SHP77 treated with DMSO at 0.1 percent for 48 hours (cell line): ENCODE results near the gene MCIDAS.

Experiments used
- DNase-seq: peaks from one replicate; lab custom pipeline; 2025; lab: John Stamatoyannopoulos, UW

Gene MCIDAS

DNA sequence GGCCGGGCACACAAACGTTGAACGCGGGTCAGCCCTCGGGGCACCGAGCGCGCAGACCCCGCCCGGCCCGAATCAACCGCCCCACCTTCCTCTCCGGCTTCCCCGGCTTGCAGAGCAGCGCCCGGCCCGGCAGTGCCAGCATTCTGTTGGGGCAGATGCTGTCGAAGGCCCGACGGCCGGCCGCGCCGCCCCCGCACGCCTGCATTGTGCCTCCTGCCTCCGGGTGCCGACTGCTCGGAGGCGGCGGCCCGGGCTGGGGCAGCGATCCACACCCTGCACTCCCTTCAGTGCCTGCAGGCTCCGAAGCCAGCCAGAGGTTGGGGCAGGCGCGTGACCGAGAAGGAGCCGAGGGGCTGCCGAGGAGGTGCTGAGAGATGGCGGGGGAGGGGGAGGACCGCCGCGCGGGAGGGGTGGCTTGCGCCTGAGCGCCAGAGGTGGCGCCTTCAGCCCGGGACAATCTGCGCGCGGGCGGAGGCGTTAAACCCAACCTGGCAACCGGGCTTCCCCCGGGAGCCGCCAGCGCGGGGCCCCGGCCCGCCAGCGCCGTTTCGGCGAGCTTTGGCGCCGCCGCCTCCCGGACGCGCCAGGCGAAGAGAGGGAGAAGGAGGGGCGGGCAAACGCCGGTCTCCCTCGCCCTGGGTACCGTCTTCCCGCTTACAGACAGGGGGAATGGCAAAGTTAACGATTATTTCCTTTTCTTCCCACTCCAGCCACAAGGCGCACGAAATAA lies at the start of gene MCIDAS:
Gene MCIDAS, minus strand, starts transcription at position 382 of the 730 bp plus-strand sequence. Its CDS starts 177 bp downstream, at position 205.
- peak; percentile 40 for DNase-seq

DNA sequence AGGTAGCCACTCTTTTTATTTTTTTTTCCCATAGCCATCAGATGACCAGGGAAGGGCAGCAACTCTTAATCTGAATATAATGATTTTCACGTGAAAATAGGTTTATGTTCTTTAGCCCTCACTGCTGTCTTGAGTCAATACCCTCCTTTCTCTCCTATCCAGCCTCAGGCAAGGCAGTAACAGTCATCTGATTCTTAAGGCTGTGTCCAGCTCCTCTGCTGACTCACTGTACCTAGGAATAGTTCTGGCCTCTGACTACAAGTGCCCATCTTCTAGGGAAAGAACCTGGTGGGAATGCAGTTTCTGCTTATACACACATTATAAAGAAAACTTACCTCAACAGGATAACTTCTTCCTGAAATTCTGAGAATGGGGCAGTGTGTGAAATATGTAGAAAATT lies 49.7 kb upstream of the MCIDAS start:
- DNase-seq: no peak

DNA sequence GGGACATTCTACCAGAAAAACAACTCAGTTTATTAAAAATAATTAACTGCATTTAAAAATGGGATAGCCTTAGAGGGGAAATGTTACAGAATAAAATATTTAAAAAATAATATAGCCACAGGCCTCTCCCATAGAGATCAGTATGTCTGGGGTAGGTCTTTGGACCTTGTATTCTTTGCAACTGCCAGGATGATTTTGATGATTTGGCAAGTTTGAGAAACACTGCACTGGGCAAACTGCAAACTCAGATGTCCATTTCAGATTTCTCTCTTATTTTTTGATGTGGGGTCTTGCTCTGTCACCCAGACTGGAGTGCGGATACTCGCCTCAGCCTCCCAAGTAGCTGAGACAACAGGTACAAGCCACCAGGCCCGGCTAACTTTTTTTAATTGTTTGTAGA lies 31.2 kb upstream of the MCIDAS start:
- no peak for DNase-seq

DNA sequence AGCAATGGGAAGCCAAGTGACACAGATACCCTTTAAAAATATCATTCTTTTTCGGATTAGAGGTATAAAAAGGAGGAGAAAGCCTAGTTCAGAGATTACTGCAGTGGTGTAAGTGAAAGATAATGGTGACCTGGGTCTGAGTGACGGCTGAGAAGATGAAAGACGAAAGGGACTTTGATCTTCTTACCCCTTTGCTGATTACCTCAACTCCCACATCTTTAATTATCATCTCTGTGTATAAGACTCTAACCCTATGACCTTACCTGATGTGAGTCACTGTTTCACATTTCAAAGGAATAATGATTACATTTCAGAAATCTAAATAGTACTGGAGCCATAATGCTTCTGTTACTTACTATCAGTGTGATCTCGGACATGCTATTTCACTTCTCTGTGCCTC lies 27.7 kb upstream of the MCIDAS start:
- no peak for DNase-seq

DNA sequence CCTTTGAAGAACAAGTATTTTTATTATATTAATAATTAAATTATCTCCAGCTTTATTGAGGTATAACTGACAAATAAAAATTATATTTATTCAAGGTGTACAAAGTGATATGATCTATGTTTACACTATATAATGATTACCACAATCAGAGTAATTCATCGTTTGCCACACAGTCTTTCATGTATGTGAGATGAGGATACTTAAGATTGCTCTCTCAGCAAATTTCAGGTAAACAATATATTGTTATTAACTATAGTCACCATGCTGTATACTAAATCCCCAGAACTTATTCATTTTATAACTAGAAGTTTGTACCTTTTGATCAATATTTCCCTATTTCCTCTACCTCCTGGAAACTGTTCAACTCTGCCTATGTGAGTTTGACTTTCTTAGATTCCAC lies 22.9 kb upstream of the MCIDAS start:
- DNase-seq: no peak

DNA sequence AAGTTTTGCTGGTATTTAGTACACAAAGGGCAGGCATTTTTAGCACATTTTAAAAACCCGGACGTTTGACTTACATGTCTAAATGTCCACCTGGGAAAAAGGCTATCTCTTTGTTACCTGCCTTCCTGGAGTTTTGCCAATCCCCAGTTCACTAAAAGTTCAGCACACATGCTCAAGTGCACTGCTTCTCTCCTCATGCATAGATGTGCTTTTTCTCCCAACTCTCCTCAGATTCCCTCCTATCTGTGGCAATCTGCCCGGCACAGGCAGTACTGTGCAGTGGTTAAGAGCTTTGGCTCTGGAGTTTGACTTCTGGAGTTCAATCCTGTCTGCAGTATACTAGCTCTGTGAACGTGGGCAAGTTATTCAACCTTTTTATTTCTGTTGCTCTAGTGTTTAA lies 14.6 kb upstream of the MCIDAS start:
- DNase-seq: no peak

DNA sequence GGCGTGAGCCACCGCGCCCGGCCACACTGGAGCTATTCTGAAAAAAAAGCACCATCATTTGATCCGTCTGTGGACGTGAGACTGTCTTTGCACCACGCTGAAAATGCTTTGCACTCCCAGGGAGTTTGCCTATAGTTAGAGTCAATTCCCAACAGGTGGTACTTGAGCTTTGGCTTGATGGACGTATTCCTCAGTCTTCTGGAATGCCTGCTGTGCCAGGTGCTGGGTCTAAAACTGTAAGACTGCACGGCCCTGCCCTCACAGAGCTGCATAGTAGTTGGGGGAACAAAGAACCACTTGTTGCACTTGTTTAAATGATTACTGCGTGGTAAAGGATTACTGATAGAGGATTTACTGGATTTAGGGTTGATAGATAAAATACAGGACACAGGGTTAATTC lies 9.7 kb upstream of the MCIDAS start:
- DNase-seq: no peak

DNA sequence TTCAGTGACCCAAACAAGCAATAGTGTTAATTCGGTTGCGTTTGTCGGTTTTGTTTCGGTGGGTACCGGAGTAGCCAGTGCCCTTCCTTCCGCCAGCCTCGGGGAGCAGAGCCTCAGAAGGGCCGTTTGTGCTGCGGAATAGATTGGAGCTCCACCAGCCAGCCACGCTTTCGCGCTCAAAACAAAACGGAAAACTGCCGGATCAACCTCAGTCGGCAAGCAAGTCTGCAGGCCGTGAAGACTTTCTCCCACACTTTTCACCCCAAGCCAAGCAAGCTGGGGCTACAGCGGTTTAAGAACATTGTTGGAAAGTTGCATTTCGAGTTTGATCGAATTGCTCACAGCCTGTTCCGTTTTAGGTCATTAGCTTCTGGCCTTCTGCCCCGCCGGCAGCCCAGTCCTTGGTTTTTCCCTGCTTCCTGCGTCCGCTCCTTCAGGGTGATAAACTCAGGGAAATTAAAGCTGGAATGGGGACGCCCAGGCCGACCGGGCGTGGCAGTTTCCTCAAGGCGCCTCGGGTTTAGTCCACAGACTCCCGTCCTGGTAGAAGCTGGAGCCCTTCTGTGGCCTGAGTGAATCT lies 7.1 kb upstream of the MCIDAS start:
- DNase-seq: no peak

DNA sequence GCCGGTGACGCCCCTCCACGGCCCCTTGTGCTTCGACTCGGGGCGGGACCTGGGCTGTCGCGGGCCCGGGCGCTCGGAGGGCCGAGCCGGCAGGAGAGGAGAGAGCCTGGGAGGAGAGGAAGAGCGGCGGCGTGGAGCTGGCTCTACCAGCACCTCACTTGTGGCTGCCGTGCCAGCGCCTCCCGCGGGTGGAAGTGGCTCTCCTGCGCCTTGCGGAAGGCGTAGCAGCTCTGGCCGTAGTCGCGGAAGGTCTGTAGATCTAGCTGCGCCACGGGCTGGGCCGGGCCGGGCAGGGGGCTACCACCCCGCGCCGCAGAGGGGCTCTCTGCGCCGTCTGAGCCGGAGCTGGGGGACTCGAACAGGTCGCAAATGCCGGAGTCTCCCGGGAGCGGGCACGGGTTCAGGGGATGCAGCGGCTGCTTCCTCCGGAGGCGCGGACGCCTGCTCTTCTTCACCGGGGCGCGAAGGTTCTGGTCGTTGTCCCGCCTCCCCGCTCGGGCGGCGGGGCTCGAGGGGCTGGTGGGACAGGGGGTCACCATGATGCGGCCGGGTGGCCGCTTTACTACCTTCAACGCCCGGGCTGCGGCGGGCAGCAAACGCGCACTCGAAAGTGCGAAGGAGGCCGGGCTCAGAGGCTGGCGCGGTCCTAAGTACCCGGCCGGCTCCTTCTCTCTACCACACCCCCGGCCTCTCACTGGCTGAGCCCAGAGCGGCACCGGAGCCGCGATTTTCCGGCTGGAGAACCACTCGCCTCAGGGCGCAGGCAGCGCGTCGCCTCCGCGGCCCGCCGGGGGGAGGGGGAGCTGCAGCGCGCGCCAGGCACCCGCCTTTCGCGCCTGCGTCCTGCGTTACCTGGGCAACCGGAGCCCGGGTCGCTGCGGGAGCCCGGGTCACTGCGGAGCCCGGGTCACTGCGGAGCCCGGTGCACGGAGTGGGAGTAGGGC lies 6.1 kb upstream of the MCIDAS start, which contains the start of gene CCNO:
Gene CCNO, minus strand, starts transcription at position 624 of the 944 bp plus-strand sequence. Its CDS starts 85 bp downstream, at position 539.
- DNase-seq: peak; percentile 54

DNA sequence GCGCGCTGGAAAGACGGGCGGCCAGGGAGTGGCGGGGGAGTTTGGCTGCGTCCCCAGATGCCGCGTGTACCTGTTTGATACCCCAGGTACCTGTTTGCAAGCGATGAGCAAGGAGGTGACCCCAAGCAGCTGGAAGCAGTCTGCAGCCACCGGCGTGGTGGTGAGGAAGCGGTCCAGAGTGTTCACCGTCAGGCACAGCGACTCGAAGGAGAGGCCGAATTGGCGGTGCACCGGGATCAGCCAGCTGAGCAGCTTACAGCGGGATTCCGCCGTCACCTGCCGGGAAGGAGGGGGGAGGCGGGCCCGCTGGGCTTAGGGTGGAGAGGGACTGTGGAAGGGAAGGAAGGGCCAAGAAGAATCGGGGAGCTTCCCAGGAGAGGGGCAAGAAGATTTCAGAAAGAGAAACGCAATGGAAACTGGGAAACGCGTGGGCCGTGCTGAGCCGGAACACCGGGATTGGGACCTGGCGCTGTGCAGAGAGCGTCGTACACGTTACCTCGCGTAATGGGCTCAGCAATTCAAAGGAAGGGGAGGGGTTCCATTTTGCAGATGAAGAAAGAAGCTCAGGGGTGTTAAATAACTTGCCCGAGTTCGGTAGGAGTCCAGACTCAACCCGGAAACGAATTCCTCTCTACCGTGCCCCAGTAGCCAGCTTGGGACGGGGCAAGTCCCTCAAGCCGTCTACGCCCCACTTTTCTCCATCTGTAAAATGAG lies 5.3 kb upstream of the MCIDAS start:
- DNase-seq: no peak

DNA sequence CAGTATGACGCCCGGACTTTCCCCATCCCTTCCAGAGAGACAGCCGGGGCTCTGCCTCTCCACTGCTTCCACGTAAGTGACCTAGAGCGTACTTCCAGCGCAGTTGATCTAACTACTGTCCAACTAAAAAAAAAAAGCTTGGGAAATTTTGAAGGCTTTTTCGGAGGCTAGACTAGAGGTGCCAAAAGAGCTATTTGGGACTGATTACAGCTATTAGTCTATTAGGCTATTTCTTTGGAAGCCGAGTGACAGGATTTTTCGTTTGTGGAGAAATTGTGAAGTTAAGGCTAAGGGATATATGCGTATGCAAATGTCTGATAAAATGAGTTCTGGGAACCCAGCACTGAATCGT lies 4.8 kb upstream of the MCIDAS start:
- DNase-seq: no peak

DNA sequence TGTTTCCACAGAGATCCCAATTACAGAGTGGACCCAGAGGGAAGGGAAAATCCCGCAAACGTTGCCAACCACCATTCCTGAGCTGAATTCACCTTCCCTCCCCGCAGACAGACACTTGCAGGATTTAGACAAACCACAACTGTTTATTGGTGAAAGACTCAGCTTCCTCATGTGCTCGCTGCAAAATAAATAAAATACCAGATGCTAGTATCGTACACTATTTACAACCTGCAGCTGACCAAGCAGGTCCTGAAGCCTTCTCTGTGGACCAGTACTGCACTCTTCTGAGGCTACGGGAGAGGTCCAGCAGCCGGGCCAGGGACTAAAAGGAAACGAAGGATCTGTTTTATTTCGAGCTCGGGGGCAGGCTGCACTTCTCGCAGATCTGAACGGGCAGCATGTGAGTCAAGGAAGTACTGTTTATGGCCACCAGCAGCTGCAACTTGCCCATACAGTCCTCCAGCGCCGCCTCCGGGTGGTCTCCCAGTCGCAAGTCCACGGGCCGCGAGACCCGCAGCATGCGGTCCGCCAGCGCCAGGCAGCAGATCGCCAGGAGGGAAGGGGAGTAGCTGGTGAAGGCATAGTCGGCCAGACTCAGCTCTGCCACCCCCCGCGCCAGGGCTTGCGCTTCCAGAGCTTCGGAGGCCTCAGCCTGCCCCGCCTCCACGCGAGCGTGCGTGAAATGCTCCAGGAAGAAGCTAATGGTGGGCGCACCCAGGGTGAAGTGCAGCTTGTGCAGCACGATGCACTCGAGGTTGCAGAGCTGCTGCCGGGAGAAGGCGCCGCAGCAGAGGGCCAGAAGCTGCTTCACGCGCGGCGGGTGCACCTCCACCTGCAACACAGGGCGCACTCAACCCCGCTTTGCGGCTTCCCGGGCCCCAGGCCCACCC lies 4.2 kb upstream of the MCIDAS start:
- no peak for DNase-seq

DNA sequence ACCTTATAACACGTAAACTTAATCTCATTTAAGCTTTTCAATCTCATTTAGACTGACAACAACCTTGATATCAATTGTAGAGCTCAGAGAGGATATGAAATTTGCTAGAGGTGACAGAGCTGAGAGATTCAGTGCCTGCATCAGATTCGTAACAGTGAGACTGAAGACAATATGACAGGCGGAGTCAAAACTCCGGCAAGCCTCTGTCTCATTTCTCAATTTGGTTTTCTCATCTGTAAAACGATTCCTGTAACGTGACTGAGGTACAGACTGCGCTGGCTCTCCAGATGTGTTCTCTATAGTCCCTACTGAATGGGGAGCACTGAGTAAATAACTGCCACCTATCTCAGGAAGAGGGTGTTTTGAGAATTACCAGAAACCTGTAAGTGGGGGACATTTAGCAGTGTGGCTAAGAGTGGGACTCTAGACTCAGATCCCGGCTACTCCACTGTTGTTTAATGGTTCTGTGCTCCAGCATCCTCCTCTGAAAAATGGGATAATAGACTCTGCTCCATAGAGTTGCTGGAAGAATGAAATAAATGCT lies 3.0 kb upstream of the MCIDAS start:
- DNase-seq: no peak

DNA sequence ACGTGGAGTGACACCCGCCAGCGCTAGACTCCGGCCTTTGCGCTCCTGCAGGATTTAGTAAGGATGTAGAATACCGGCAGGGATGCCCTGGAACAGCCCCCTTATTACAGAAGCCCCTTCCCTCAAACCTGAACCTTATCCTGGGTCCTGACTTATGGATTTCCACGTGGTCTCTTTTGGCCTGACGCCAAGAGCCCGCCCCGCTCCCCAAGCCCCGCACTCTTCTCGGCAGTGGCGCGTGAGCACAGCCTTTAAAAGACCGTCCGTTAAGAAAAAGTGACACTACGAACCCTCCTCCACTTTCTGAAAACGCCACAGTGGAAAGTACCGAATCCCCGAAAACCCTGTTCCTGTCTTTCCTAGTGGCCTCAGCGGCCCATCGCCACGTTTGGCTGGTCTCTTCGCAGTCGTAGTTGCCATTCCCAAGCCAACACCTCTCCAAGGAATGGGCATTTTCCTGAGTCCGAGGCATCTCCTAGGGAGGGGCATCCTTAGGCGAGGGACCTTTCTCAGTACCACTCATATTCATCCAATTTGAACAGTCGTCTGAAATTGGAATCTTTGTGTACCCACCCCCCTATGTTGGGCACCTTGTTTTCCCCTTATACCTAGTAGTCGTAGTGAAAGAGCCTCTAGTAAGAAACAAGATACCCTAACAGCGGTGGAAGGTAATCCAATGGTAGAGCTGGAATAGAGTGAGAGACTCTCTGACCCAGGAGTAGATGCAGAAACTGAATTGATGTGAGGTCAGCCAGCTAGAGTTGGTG lies 732 bp upstream of the MCIDAS start:
- no peak for DNase-seq

DNA sequence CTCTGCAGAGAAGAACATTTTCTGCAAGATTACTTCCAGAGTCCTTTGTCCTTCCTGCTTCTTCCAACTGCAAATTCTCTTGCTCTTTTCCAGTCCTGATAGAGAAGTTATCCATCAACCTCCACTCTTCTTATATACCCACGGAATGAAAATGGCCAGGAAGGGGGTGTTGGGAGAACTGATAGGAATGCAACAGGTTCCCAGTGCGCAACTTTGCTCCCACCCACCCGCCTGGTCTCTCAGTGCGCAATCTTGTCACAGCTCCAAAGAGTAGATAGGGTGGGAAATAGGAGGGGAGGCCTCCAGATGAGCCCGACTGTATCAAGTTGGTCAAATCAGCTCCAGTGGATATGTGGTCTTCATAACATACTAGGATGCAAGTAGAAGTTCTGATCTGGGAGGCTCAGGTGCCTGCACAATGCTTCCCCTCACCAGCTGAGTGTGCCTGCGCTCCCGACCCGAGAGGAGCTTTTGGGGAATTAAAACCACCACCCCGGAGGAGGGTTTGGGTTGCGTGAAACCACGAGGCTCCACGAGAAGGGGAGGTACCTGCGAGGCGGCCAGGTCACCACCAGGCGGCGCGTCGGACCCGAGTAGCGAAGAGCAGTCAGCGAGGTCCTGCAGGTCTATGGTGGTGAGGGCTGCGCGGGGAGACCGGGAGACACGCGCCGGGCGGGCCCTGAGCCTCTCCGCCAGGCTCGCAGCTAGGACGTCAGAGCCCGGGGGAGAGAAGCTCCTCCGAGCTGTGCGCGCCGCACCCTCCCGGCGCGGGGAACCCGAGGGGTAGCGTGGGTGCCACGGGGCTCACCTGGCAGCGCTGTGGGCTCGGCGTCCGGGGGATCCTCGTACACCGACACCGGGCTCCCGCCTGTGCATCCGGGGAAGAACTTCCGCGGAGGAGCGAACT lies 835 bp downstream of the MCIDAS start:
- DNase-seq: peak; percentile 53

DNA sequence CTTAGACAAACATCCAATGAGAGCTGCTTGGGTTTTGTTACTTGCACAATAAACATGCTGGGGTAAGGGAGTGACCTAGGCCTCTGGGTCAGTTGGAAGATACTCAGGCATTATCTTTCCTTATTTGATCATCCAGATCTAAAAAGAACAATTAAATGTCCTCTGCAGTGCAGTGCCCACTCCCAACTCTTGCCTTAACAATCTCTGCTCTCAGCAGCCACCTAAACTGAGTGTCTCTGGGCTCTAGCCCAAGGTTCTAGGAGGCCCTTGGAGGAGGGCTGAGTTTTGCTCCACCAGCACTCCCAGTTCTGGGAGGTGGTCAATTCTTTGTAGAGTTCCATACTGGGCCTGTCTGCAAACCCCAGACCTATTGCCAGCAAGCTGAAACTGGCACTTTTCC lies 1.8 kb downstream of the MCIDAS start:
- no peak for DNase-seq

DNA sequence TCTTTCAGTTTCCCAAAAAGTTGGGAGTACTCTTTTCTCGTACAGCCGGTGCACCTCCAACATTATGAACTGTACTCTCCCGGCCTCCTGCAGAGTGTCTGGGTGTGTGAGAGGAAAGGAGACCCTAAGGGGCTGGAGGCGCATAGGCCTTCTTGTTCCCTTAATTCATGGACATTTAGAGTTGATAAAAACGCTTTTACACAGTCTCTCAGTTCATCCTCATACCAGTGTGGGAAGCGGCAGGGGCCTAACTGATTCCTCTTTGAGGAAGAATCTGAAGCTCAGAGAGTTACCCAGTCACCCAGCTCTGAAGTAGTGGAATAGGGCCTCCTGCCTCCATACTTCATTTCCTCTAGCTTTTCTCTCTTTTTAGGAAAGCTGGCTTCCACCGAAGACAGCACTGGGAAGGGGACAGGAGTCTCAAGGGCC lies 3.3 kb downstream of the MCIDAS start:
- DNase-seq: no peak

DNA sequence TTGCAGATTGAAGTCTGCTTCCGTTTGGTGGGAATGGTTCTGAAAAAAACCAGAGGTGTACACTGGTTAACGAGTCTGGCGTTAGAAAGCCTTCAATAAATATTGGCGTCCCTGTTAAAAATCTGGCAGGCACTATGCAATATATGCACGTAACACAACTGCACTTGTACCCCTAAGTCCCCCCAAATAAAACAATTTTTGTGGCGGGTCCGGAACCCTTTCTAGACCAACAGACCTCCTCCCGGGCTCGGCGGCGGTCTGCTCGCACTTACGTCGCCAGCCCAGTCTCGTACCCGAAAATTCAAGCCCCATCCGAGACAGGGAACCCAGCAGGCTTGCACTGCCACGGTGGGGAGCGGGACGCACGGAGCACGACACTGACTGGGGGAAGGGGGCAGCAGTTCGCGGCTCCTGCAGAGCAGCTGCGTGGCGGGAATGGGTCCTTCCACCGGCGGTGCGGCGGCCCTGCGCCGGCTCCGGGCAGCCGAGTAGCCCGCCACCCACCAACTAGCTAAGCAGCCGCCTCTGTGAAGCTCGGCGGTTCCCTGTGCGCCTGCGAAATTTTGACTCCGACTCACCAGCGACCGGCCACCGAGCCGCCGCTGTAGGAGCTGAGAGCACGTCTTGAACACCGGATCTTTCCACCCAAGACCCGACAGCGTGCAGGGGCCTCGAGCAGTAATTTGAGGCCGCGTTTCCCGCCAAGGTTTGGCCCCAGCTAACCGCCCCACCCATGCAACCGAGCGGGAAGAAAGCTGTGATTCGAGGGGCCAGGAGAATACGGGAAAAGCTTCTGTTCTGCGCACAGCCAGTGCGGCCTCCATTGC lies 3.9 kb downstream of the MCIDAS start:
- no peak for DNase-seq
